ENCODE data around the gene IFI27L1.
A peak's percentile ranks its signal among the peaks of the same experiment; 100 is the strongest.

IFI27L1 gene

GRCh38 chr14:94077823-94078222 is 3.3 kb upstream of the IFI27L1 start:
- DNase-seq (ENCODE audit: low read depth), result no peak
- TF ChIP-seq CTCF (conservative IDR thresholded peaks at IDR 0.05; ENCODE audit: control insufficient read depth, insufficient read depth, low read depth, low read length), result no peak
- H3K4me3 ChIP-seq (ENCODE audit: control insufficient read depth, low read depth, low read length), result no peak overlapping the region

- TF ChIP-seq CTCF (conservative IDR thresholded peaks at IDR 0.05; ENCODE audit: control insufficient read depth, insufficient read depth, low read depth, low read length), result no peak
- peak; percentile 55 for DNase-seq (ENCODE audit: low read depth)
- peak overlapping the region; percentile 95 for H3K4me3 ChIP-seq (ENCODE audit: control insufficient read depth, low read depth, low read length)
These were observed 1.1 kb upstream of the IFI27L1 start for GRCh38 chr14:94079891-94080620.

GRCh38 chr14:94081386-94081820 is 293 bp downstream of the IFI27L1 start:
- no peak for DNase-seq (ENCODE audit: low read depth)
- TF ChIP-seq CTCF (conservative IDR thresholded peaks at IDR 0.05; ENCODE audit: control insufficient read depth, insufficient read depth, low read depth, low read length), result no peak
- H3K4me3 ChIP-seq (ENCODE audit: control insufficient read depth, low read depth, low read length), result peak overlapping the region; percentile 95

GRCh38 chr14:94087891-94088290 is 6.8 kb downstream of the IFI27L1 start:
- H3K4me3 ChIP-seq (ENCODE audit: control insufficient read depth, low read depth, low read length), result no peak overlapping the region
- DNase-seq (ENCODE audit: low read depth), result no peak
- no peak for TF ChIP-seq CTCF (conservative IDR thresholded peaks at IDR 0.05; ENCODE audit: control insufficient read depth, insufficient read depth, low read depth, low read length)

DNA sequence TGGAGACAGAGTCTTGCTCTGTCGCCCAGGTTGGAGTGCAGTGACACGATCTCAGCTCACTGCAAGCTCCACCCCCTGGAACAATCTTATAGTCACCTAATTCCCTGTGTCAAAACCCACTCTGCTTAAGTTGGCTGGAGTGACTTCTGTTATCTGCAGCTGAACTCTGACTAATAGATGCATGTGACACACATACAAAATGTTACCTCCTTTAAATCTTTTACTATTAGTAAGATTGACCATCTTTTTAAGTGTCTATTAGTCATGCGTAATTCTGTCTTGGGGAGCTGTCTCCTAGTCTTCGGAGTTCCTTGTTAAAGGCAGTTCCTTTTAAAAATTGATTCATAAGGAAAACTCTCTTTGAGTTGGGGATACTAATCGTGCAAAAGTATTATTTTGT is 7.4 kb downstream of the IFI27L1 start:
- TF ChIP-seq CTCF (conservative IDR thresholded peaks at IDR 0.05; ENCODE audit: control insufficient read depth, insufficient read depth, low read depth, low read length), result no peak
- no peak overlapping the region for H3K4me3 ChIP-seq (ENCODE audit: control insufficient read depth, low read depth, low read length)
- DNase-seq (ENCODE audit: low read depth), result peak; percentile 66

DNA sequence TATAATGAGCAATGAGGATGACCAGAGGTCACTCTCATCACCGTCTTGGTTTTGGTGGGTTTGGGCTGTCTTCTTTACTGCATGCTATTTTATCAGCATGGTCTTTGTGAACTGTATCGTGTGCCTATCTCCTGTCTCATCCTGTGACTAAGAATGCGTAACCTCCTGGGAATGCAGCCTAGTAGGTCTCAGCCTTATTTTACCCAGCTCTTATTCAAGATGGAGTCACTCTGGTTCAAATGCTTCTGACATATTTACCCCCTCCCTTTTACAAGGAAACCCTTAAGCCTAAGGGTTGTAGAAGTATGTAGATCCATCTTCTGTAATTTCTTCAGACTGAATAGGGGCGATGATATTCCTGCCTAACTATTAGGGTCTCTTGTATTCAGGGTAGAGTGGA is 8.4 kb downstream of the IFI27L1 start:
- peak; percentile 35 for DNase-seq (ENCODE audit: low read depth)
- no peak overlapping the region for H3K4me3 ChIP-seq (ENCODE audit: control insufficient read depth, low read depth, low read length)
- no peak for TF ChIP-seq CTCF (conservative IDR thresholded peaks at IDR 0.05; ENCODE audit: control insufficient read depth, insufficient read depth, low read depth, low read length)

Measured in fibroblast of mammary gland (primary cell).